Measurements from ENCODE around the gene FGL2.
"Not testable (repeated sequence)": the region's sequence is repeated elsewhere in the genome, so short reads cannot be mapped to it uniquely, and the experiment has no call there.

FGL2 gene

GRCh38 chr7:77222065-77222464, 22.4 kb upstream of the FGL2 start:
- Histone ChIP-seq H3K9ac (ENCODE audit: insufficient read length) (no peak overlapping the region), H3K4me3 (no peak overlapping the region), H3K27ac (no peak overlapping the region), H3K36me3 (ENCODE audit: insufficient read depth, low read length) (no peaks in the 10 kb centered on the region), H3K9me3 (ENCODE audit: low read depth, low read length) (no peaks in the 10 kb centered on the region)
- DNase-seq (ENCODE audit: low read depth, low spot score): no peak
- TF ChIP-seq POLR2AphosphoS5 (IDR thresholded peaks at IDR 0.05; ENCODE audit: borderline replicate concordance, low read depth, low read length) (no peak), EZH2 (IDR thresholded peaks at IDR 0.05) (no peak), FOXP2 (optimal IDR thresholded peaks at IDR 0.05; ENCODE audit: control extremely low read depth, extremely low read length, insufficient read depth) (no peak)

DNA sequence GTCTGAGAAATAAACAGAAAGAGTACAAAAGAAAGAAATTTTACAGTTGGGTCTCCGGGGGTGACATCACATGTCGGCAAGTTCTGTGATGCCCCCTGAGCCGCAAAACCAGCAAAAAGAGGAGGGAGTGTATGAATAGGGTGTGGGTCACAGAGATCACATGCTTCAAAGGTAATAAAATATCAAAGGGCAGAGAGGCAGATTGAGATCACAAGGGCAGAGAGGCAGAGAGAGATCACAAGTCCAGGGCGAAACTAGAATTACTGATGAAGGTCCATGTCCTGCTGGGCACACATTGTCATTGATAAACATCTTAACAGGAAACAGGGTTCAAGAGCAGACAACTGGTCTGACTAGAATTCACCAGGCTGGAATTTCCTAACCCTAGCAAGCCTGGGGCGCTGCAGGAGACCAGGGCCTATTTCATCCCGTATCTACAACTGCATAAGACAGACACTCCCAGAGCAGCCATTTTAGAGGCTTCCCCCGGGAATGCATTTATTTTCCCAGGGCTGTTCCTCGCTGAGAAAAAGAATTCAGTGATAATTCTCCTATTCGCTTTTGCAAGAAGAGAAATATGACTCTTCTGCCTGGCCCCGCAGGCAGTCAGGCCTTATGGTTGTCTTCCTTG, 20.2 kb upstream of the FGL2 start:
- H3K36me3 ChIP-seq (ENCODE audit: insufficient read depth, low read length); H3K4me3 ChIP-seq; H3K27ac ChIP-seq; H3K9me3 ChIP-seq (ENCODE audit: low read depth, low read length); DNase-seq (ENCODE audit: low read depth, low spot score); H3K9ac ChIP-seq (ENCODE audit: insufficient read length): not testable (repeated sequence)

GRCh38 chr7:77217474-77218185, 18.0 kb upstream of the FGL2 start:
- Histone ChIP-seq H3K4me3 (no peak overlapping the region), H3K36me3 (ENCODE audit: insufficient read depth, low read length) (no peaks in the 10 kb centered on the region), H3K9me3 (ENCODE audit: low read depth, low read length) (no peaks in the 10 kb centered on the region), H3K9ac (ENCODE audit: insufficient read length) (no peak overlapping the region), H3K27ac (no peak overlapping the region)
- TF ChIP-seq EZH2 (IDR thresholded peaks at IDR 0.05) (no peak), FOXP2 (optimal IDR thresholded peaks at IDR 0.05; ENCODE audit: control extremely low read depth, extremely low read length, insufficient read depth) (no peak), POLR2AphosphoS5 (IDR thresholded peaks at IDR 0.05; ENCODE audit: borderline replicate concordance, low read depth, low read length) (no peak)
- no peak for DNase-seq (ENCODE audit: low read depth, low spot score)

DNA sequence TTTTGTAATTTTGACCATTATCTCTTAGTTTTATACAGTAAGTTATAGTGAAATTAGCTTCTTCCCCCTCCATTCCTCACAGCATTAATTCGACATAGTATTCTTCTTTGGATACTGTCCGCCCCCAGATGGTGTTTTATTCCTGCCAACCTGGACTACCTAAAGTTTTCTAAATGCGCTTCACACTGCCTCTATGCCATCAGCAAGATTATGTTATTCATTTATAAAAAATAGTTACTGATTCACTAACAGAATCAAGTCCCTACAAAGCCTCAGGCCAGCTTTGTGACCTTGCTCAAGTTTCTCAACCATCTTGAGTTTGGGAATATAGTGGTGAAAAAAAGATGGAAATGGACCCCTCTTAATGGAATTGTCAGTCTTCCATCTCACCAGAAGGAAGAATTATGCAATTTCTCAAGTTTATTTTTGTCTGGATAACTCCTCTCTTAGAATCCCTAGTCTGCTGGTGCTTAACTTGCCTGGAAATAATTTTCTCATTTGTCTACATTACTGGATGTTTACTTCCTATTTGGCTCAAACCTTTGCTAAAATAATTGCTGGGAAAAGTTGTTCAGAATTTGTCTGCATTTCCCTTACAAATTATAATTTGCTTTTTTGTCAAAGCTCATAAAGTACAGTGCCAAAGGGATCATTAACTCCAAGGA, 16.7 kb upstream of the FGL2 start:
- TF ChIP-seq FOXP2 (optimal IDR thresholded peaks at IDR 0.05; ENCODE audit: control extremely low read depth, extremely low read length, insufficient read depth): no peak
- TF ChIP-seq POLR2AphosphoS5 (IDR thresholded peaks at IDR 0.05; ENCODE audit: borderline replicate concordance, low read depth, low read length): no peak
- TF ChIP-seq EZH2 (IDR thresholded peaks at IDR 0.05): no peak
- H3K27ac ChIP-seq: no peak overlapping the region
- H3K36me3 ChIP-seq (ENCODE audit: insufficient read depth, low read length): no peaks in the 10 kb centered on the region
- H3K9me3 ChIP-seq (ENCODE audit: low read depth, low read length): no peaks in the 10 kb centered on the region
- no peak for DNase-seq (ENCODE audit: low read depth, low spot score)
- no peak overlapping the region for H3K9ac ChIP-seq (ENCODE audit: insufficient read length)
- no peak overlapping the region for H3K4me3 ChIP-seq

- H3K27ac ChIP-seq: no peak overlapping the region
- no peak overlapping the region for H3K9ac ChIP-seq (ENCODE audit: insufficient read length)
- H3K4me3 ChIP-seq: no peak overlapping the region
- H3K9me3 ChIP-seq (ENCODE audit: low read depth, low read length): peaks cover 4% of the 10 kb centered on the region; the same call in 1 of the 2 replicates
- DNase-seq (ENCODE audit: low read depth, low spot score): no peak
- no peak for TF ChIP-seq EZH2 (IDR thresholded peaks at IDR 0.05)
- TF ChIP-seq FOXP2 (optimal IDR thresholded peaks at IDR 0.05; ENCODE audit: control extremely low read depth, extremely low read length, insufficient read depth): no peak
- TF ChIP-seq POLR2AphosphoS5 (IDR thresholded peaks at IDR 0.05; ENCODE audit: borderline replicate concordance, low read depth, low read length): no peak
- no peaks in the 10 kb centered on the region for H3K36me3 ChIP-seq (ENCODE audit: insufficient read depth, low read length)
Measured at GRCh38 chr7:77209479-77210139, 10.0 kb upstream of the FGL2 start.

DNA sequence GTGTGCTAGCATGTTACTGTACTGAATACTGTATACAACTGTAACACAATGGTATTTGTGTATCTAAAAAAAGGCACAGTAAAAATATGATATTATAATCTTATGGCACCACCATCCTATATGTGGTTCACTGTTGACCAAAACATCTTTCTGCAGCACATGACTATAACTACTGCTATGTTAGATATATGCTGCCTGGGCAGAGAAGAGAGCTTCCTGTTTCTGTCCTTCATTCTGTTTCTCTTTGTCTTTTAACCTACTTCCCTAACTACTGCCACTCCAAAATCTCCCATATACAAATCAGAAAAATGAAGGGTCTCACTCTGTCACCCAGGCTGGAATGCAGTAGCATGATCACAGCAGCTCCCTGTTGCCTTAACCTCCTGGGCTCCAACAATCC, 8.8 kb upstream of the FGL2 start:
- Histone ChIP-seq H3K9ac (ENCODE audit: insufficient read length) (no peak overlapping the region), H3K36me3 (ENCODE audit: insufficient read depth, low read length) (no peaks in the 10 kb centered on the region), H3K9me3 (ENCODE audit: low read depth, low read length) (peaks cover 4% of the 10 kb centered on the region; the same call in 1 of the 2 replicates), H3K4me3 (no peak overlapping the region), H3K27ac (no peak overlapping the region)
- no peak for TF ChIP-seq EZH2 (IDR thresholded peaks at IDR 0.05)
- no peak for TF ChIP-seq POLR2AphosphoS5 (IDR thresholded peaks at IDR 0.05; ENCODE audit: borderline replicate concordance, low read depth, low read length)
- TF ChIP-seq FOXP2 (optimal IDR thresholded peaks at IDR 0.05; ENCODE audit: control extremely low read depth, extremely low read length, insufficient read depth): no peak
- no peak for DNase-seq (ENCODE audit: low read depth, low spot score)

- no peak for DNase-seq (ENCODE audit: low read depth, low spot score)
- H3K4me3 ChIP-seq: no peak overlapping the region
- TF ChIP-seq FOXP2 (optimal IDR thresholded peaks at IDR 0.05; ENCODE audit: control extremely low read depth, extremely low read length, insufficient read depth): no peak
- no peak for TF ChIP-seq POLR2AphosphoS5 (IDR thresholded peaks at IDR 0.05; ENCODE audit: borderline replicate concordance, low read depth, low read length)
- TF ChIP-seq EZH2 (IDR thresholded peaks at IDR 0.05): no peak
- no peak overlapping the region for H3K27ac ChIP-seq
- H3K9ac ChIP-seq (ENCODE audit: insufficient read length): no peak overlapping the region
- H3K9me3 ChIP-seq (ENCODE audit: low read depth, low read length): peaks cover 4% of the 10 kb centered on the region; the same call in 1 of the 2 replicates
- no peaks in the 10 kb centered on the region for H3K36me3 ChIP-seq (ENCODE audit: insufficient read depth, low read length)
Measured at GRCh38 chr7:77205706-77206105, 6.1 kb upstream of the FGL2 start.

- no peak overlapping the region for H3K27ac ChIP-seq
- no peak for TF ChIP-seq EZH2 (IDR thresholded peaks at IDR 0.05)
- H3K36me3 ChIP-seq (ENCODE audit: insufficient read depth, low read length): no peaks in the 10 kb centered on the region
- H3K9ac ChIP-seq (ENCODE audit: insufficient read length): no peak overlapping the region
- DNase-seq (ENCODE audit: low read depth, low spot score): no peak
- H3K9me3 ChIP-seq (ENCODE audit: low read depth, low read length): no peaks in the 10 kb centered on the region
- no peak overlapping the region for H3K4me3 ChIP-seq
Measured at GRCh38 chr7:77202481-77202976, 2.9 kb upstream of the FGL2 start.
